ENCODE measurements around the gene KCNH2. TPM values are rescaled to one million over a fixed set of nuclear protein-coding genes. Genes with fewer than 3 reads are reported as not detected.

Gene KCNH2
- total and polyA plus RNA-seq, 2 of the 8 experiments (the other 6 are each of a cell fraction or from before 2014, with no cell fraction given), result 8.0 to 15.0 TPM

GRCh38 chr7:150904011-150904909 lies 73.9 kb downstream of the KCNH2 start:
- H3K4ac ChIP-seq (replicated peaks; ENCODE audit: insufficient read length, low read depth, low read length), result no peak overlapping the region
- H3K36me3 ChIP-seq (ENCODE audit: control insufficient read depth in 2 of 4, insufficient read depth in 4 of 4, low read length in 3 of 4), result no peaks in the 10 kb centered on the region
- H3K79me1 ChIP-seq (ENCODE audit: low read depth, low read length), result no peaks in the 10 kb centered on the region
- H3K56ac ChIP-seq (replicated peaks; ENCODE audit: insufficient read length, low read depth, low read length), result no peak overlapping the region
- H3K27ac ChIP-seq (ENCODE audit: low read depth, low read length), result no peak overlapping the region
- peaks cover 0 to 9% (median 4%) of the 10 kb centered on the region in 4 experiments; a peak in 4 of 7 replicates for H3K27me3 ChIP-seq (replicated peaks in 1 of 4; ENCODE audit: control insufficient read depth in 3 of 4, extremely low read depth in 1 of 4, insufficient read depth in 3 of 4, low read length in 3 of 4)
- H3K23ac ChIP-seq (ENCODE audit: insufficient read length), result peak overlapping the region; percentile 87
- no peaks in the 10 kb centered on the region for H3K23me2 ChIP-seq (ENCODE audit: low read depth, low read length)
- POLR2A ChIA-PET (ENCODE audit: partially characterized antibody), result no interaction called here
- H2AFZ ChIP-seq (ENCODE audit: low read length), result no peak overlapping the region
- no peak overlapping the region for H3K4me2 ChIP-seq (ENCODE audit: insufficient read depth in 1 of 2, low read depth in 2 of 2, low read length in 2 of 2)
- DNase-seq (ENCODE audit: low read depth in 1 of 2, low spot score in 2 of 2) (no peak), FAIRE-seq (no peak)
- CTCF ChIA-PET (ENCODE audit: partially characterized antibody), result interaction anchor here (0.7 to 1.4 kb wide), 7 partner anchors 15 to 207 kb away, joined by 3 to 4 read pairs (median 4); no protein-coding TSS in a partner anchor
- no peak overlapping the region for H4K5ac ChIP-seq (ENCODE audit: insufficient read length, low read depth, low read length)
- H3K18ac ChIP-seq (ENCODE audit: extremely low read depth, low read length), result no peak overlapping the region; the same call in 1 of the 2 replicates
- TF ChIP-seq SP1 (IDR thresholded peaks at IDR 0.05; ENCODE audit: low read depth, low read length) (no peak), TBP (IDR thresholded peaks at IDR 0.05; ENCODE audit: low read depth, low read length) (no peak)
- no peak overlapping the region for H2BK120ac ChIP-seq (replicated peaks; ENCODE audit: low read depth, low read length)
- no peak overlapping the region for H2BK20ac ChIP-seq (ENCODE audit: low read length)
- no peaks in the 10 kb centered on the region for H4K20me1 ChIP-seq (replicated peaks in 1 of 2; ENCODE audit: control insufficient read depth in 1 of 2, insufficient read depth in 2 of 2, low read length in 2 of 2)
- H3K14ac ChIP-seq (ENCODE audit: insufficient read length), result no peak overlapping the region
- no peak overlapping the region for H3K9ac ChIP-seq (replicated peaks in 1 of 4; ENCODE audit: extremely low read depth in 1 of 4, low read depth in 3 of 4, low read length in 3 of 4)
- no peak overlapping the region for H4K8ac ChIP-seq (ENCODE audit: extremely low read depth, insufficient read depth, low read length)
- WGBS, 2 experiments (ENCODE audit: extremely low coverage in 1 of 2, insufficient coverage in 1 of 2, insufficient read length in 1 of 2, insufficient replicate concordance in 2 of 2, low coverage in 1 of 2, low lambda C conversion rate in 2 of 2, missing lambda C conversion rate in 1 of 2), result 86 to 100% methylated on average over 1 to 6 of the region's 6 CpGs
- no peak overlapping the region for H4K91ac ChIP-seq (replicated peaks; ENCODE audit: insufficient read length, low read length)
- no peaks in the 10 kb centered on the region for H3K9me3 ChIP-seq (ENCODE audit: insufficient read depth in 2 of 2, low read depth in 1 of 2, low read length in 1 of 2)
- H3K4me3 ChIP-seq (ENCODE audit: extremely low read depth in 1 of 4, insufficient read depth in 2 of 4, low read depth in 3 of 4, low read length in 4 of 4), result no peak overlapping the region
- peaks cover 0 to 15% (median 4%) of the 10 kb centered on the region in 4 experiments; a peak in 4 of 7 replicates for H3K4me1 ChIP-seq (replicated peaks in 1 of 4; ENCODE audit: control insufficient read depth in 3 of 4, insufficient read depth in 4 of 4, low read length in 3 of 4)
- H2AK5ac ChIP-seq (ENCODE audit: low read depth, low read length), result no peak overlapping the region
- no peak overlapping the region for H2BK5ac ChIP-seq (ENCODE audit: low read depth, low read length)
- no peaks in the 10 kb centered on the region for H3K79me2 ChIP-seq (ENCODE audit: control insufficient read depth in 1 of 2, insufficient read depth in 2 of 2, low read length in 2 of 2)
- H2BK15ac ChIP-seq (ENCODE audit: low read length), result no peak overlapping the region
- no peak overlapping the region for H2BK12ac ChIP-seq (ENCODE audit: low read depth, low read length)

Data from H1 (cell line).